Mucosa of descending colon (tissue), 3 donors: ENCODE data around the gene CXXC5. TPM values are rescaled to one million over a fixed set of nuclear protein-coding genes. Genes with fewer than 3 reads are reported as not detected.

Experiments
- ATAC-seq: fragments of 200-7000 bp; cut with Tn5 transposase; one replicate; pipeline ENCODE4 v1.9.1; 2020; ENCODE audit warnings: mild to moderate bottlenecking, moderate library complexity
- DNase-seq, 3 donors: peaks; one replicate each; pipeline ENCODE4 v3.0.0-alpha.2; 2020
- H3K36me3 ChIP-seq: fragments of 200-600 bp; one replicate; pipeline ENCODE4 v1.8.0; 2021; ENCODE audit warnings: low read depth, mild to moderate bottlenecking
- H3K4me1 ChIP-seq: fragments of 200-600 bp; one replicate; pipeline ENCODE4 v1.8.0; 2021; ENCODE audit warnings: low read depth, mild to moderate bottlenecking
- H3K4me3 ChIP-seq: fragments of 200-600 bp; one replicate; pipeline ENCODE4 v1.8.0; 2021; ENCODE audit warnings: mild to moderate bottlenecking
- H3K9me3 ChIP-seq: fragments of 200-600 bp; one replicate; pipeline ENCODE4 v1.8.0; 2021; ENCODE audit warnings: mild to moderate bottlenecking
- intact Hi-C, 2 donors: fragments of 100-400 bp; cut with DNase I in 1 of 2; cut with micrococcal nuclease in 1 of 2; formaldehyde crosslinking; loops; one replicate each; pipeline versions ENCODE4 v1.11.0 to v1.11.1; 2022; cut with DNase I, micrococcal nuclease
- total RNA-seq, 3 donors: library from RNA; stranded (reverse); fragmentation: NEBNext Ultra II Directional in 2 of 3; extraction: Animal tissue kit (Norgen Biotek cat#: 25700) in 2 of 3; gene quantifications; one replicate each; pipeline versions ENCODE4 v1.2.1 to v1.2.4, GENCODE V29; 2021 to 2023
- TF ChIP-seq, protein P1 (sequence below): fragments of 200-600 bp; IDR thresholded peaks from one replicate; pipeline ENCODE4 v1.8.0; 2022; ENCODE audit warnings: antibody characterized with exemption, mild to moderate bottlenecking
- donor health status: DM: no; HTN: no; CAD: no; lungs with moderate emphysema.
- donor health status: DM: no; HTN: no; CAD: no.
- donor health status: DM: no; HTN: yes; CAD: no.

The CXXC5 gene
- total RNA-seq, 3 donors from 2014 or later = 28.1 to 31.0 (median 28.3) TPM

DNA sequence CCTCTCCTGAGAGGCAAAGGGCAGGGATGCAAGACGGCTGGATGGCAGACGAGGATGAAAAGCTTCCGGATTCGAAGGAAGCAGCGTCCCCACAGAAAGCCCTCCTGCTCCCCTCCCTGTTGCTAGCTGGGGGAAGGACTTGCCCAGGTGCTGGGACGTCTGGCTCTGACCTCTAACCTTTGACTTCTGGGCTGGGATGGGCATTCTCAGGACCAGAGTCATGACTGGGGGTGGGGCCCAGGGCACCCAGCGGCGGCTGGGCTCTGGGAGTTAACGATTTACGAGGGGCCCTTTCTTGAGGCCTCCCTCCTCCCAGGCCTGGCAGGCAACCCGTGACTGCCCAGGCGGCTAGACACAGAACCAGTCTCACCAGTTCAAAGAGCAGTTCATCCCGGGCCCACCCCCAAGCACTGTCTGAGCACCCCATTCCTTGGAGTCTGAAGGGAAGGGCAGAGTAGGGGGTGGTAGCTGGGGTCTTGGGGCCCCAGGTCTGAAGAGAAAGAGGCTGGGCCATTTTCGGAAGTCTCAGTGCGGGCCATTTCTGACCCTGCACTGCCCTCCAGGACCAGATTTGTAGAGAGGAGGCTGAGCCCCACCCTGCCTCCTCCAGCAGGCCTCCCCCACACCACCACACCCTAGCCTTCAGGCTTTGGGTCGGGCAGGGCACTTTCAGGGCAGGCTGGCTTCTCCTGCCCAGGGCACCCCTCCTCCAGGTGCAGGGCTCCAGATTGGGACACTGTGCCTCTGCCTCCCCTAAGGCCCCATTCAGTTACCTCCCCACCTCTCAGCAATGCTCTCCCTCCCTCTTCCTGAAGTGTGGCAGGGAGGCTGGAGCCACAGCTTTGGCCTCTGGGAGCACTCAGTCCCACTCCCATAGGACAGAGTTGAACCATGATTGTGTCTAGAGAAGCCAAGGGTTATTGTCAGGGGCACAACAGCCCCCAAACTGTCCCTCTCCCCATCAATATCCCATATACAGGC, 5.0 kb upstream of the CXXC5 start:
- intact Hi-C loops = no loop called here
- DNase-seq (peak; percentile 88 to 90 (median 89)), ATAC-seq (peak; percentile 80)
- TF ChIP-seq, protein P1, sequence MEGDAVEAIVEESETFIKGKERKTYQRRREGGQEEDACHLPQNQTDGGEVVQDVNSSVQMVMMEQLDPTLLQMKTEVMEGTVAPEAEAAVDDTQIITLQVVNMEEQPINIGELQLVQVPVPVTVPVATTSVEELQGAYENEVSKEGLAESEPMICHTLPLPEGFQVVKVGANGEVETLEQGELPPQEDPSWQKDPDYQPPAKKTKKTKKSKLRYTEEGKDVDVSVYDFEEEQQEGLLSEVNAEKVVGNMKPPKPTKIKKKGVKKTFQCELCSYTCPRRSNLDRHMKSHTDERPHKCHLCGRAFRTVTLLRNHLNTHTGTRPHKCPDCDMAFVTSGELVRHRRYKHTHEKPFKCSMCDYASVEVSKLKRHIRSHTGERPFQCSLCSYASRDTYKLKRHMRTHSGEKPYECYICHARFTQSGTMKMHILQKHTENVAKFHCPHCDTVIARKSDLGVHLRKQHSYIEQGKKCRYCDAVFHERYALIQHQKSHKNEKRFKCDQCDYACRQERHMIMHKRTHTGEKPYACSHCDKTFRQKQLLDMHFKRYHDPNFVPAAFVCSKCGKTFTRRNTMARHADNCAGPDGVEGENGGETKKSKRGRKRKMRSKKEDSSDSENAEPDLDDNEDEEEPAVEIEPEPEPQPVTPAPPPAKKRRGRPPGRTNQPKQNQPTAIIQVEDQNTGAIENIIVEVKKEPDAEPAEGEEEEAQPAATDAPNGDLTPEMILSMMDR = no peak
- no peaks in the 10 kb centered on the region for H3K36me3 ChIP-seq
- H3K9me3 ChIP-seq = no peaks in the 10 kb centered on the region
- peaks cover 40% of the 10 kb centered on the region for H3K4me1 ChIP-seq
- H3K4me3 ChIP-seq = no peak overlapping the region

DNA sequence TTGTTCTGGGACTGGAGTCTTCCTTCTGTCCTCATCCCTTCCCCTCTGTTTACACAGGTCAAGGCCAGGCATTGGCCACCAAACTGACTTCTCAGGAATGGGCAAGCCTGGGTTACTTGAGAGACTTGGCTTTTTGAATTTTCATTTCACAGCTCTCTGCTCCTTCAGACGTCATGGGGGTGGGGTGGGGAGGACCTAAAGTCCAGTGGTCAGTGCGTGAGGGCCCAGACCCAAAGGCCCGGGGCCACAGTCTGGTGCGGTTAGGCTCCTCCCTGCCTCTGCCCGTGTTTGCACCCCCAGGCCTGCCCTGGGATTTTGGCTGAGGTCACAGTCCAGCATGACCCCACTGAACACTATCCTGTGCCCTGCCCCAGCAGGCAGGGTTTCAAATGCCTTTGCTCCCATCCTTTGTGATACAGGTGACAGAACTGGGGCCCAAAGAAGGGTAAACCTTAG, 4.1 kb upstream of the CXXC5 start:
- intact Hi-C loops = no loop called here
- ATAC-seq = no peak
- no peaks in the 10 kb centered on the region for H3K36me3 ChIP-seq
- no peak overlapping the region for H3K4me3 ChIP-seq
- H3K4me1 ChIP-seq = peaks cover 31% of the 10 kb centered on the region
- peak; percentile 43 to 51 (median 51) for DNase-seq
- TF ChIP-seq, protein P1 = no peak
- H3K9me3 ChIP-seq = no peaks in the 10 kb centered on the region

DNA sequence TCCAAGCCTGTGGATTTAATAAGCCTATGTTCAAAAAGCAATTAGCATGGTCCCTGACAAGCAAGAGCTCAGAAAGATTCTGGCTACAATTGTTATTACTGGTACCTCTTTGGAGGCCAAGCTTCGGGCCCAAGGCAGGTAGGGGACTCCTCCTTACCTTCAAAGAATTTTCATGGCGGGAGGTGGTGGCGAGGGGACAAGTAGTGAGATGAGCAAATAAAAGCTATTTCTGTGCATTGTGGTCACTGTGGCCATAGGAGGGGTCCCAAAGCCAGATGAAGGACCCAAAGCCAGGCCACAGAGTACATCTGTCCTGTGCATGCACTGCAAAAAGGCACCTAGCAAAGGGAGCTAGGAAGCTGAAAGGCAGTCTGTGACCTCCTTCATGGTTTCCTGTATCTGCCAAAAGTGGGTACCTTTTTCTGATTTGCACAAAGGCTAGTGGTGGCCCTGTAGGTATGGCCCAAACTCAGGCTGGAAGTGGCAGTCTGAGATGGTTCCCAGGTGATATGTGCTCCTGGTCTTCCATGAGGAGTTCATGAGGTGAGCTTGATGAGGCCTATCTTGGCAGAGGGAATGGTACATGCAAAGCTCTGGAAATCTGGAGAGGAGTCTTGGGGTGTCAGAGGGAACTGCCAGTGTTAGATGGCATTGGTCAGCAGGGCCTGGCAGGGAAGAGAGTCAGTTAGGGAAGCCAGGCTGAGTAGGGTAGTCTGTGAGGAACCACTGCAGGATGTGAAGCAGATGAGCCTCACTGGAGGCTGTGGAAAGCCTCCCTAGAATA, 3.3 kb upstream of the CXXC5 start:
- no peaks in the 10 kb centered on the region for H3K9me3 ChIP-seq
- TF ChIP-seq, protein P1 = no peak
- intact Hi-C loops = no loop called here
- ATAC-seq (no peak), DNase-seq (peak in 2 of 3 donors; percentile 9 to 24)
- H3K4me1 ChIP-seq = peaks cover 31% of the 10 kb centered on the region
- no peaks in the 10 kb centered on the region for H3K36me3 ChIP-seq
- no peak overlapping the region for H3K4me3 ChIP-seq

DNA sequence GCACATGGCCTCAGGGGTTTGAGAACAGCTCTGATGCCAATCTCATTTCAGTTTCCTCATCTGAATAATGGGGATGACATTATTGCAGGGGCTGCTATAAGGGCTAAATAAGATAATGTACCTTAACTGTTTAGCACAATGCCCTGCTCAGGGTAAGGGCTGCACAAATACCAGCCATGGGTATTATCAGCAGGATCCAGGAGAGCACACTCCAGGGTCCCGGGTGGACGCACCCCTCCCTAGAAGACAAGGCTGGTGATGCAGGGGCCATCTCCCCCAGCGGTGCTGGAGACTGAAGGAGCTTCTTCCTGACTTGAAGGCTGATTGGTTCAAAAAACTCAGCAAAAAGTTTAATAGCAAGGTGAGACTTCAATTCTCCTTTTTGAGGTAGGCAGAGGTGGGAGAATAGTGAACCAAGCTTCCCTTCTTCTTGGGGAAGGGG, 2.7 kb upstream of the CXXC5 start:
- Histone ChIP-seq H3K9me3 (no peaks in the 10 kb centered on the region), H3K36me3 (no peaks in the 10 kb centered on the region), H3K4me3 (no peak overlapping the region), H3K4me1 (peaks cover 37% of the 10 kb centered on the region)
- peak; percentile 4 to 28 (median 20) for DNase-seq
- no peak for ATAC-seq
- TF ChIP-seq, protein P1 = no peak
- intact Hi-C loops = no loop called here

DNA sequence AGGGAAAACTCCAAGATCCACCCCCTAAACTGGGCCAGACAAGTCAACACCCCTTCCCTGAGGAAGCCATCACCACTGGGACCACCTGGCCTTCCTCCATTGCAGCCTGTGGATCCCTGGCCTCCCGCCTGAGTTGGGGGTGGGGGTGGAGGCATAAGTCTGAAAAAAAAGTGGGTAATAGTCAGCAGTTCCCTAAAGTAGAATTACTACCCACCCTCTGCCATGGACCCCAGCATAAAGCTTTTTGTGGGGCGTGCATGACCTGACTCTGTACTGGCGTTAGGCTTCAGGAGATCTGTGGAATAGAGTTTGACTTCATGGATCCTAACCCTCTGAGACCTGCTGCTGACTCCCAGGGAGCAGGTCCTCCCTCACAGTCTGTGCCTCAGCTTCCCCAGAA, 2.0 kb upstream of the CXXC5 start:
- Histone ChIP-seq H3K36me3 (no peaks in the 10 kb centered on the region), H3K4me3 (no peak overlapping the region), H3K4me1 (peaks cover 44% of the 10 kb centered on the region), H3K9me3 (no peaks in the 10 kb centered on the region)
- TF ChIP-seq, protein P1 = no peak
- intact Hi-C loops = no loop called here
- DNase-seq (peak; percentile 4 to 29 (median 27)), ATAC-seq (no peak)
